ENCODE measurements around the gene ARID1B.

The ARID1B gene

GRCh38 chr6:156876302-156876701 is 99.1 kb downstream of the ARID1B start:
- Histone ChIP-seq H3K36me3 (no peaks in the 10 kb centered on the region; the same call in 1 of the 2 replicates), H3K27me3 (no peaks in the 10 kb centered on the region), H3K4me3 (ENCODE audit: low read depth, low read length) (no peak overlapping the region), H3K9me3 (no peaks in the 10 kb centered on the region), H3K4me1 (peaks cover 3% of the 10 kb centered on the region; the same call in 1 of the 2 replicates)
- DNase-seq, result no peak
- TF ChIP-seq, protein P1, sequence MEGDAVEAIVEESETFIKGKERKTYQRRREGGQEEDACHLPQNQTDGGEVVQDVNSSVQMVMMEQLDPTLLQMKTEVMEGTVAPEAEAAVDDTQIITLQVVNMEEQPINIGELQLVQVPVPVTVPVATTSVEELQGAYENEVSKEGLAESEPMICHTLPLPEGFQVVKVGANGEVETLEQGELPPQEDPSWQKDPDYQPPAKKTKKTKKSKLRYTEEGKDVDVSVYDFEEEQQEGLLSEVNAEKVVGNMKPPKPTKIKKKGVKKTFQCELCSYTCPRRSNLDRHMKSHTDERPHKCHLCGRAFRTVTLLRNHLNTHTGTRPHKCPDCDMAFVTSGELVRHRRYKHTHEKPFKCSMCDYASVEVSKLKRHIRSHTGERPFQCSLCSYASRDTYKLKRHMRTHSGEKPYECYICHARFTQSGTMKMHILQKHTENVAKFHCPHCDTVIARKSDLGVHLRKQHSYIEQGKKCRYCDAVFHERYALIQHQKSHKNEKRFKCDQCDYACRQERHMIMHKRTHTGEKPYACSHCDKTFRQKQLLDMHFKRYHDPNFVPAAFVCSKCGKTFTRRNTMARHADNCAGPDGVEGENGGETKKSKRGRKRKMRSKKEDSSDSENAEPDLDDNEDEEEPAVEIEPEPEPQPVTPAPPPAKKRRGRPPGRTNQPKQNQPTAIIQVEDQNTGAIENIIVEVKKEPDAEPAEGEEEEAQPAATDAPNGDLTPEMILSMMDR (IDR thresholded peaks at IDR 0.05; ENCODE audit: low read depth, low read length), result peak; percentile 47

DNA sequence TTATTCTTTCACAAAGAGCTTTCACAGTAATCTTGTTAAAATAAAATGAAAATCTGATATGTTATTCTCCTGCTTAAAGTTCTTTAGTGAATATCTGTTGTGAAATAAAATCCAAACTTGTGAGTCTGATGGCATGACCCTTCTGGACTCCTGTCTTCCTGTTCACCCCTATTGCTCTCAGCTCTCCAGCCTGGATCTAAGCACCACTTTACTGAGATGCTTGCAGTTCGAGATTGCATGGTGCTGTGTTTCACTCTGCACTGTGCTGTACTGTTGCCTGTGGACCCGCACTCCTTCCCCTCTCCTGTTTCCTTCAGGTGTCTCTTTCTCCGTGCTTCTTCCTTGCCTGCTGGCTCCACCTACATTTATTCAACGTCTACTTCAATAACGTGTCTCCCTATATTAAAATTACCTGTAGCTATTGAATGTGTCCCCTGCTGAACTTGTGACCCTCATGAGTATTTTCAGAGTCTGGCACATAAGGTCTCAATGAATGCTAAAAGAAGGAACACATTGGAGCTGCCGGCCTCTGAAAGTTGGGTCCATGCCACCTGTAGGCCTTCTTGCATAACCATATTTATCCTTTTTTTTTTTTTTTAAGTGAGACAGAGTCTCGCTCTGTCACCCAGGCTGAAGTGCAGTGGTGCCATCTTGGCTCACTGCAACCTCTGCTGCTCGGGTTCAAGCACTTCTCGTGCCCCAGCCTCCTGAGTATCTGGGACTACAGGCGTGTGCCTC is 100.1 kb downstream of the ARID1B start:
- no peak overlapping the region for H3K4me3 ChIP-seq (ENCODE audit: low read depth, low read length)
- TF ChIP-seq, protein P1 (IDR thresholded peaks at IDR 0.05; ENCODE audit: low read depth, low read length), result no peak
- H3K36me3 ChIP-seq, result no peaks in the 10 kb centered on the region; the same call in 1 of the 2 replicates
- peaks cover 3% of the 10 kb centered on the region; the same call in 1 of the 2 replicates for H3K4me1 ChIP-seq
- no peaks in the 10 kb centered on the region for H3K27me3 ChIP-seq
- no peaks in the 10 kb centered on the region for H3K9me3 ChIP-seq
- DNase-seq, result no peak

- DNase-seq, result no peak
- Histone ChIP-seq H3K9me3 (no peaks in the 10 kb centered on the region), H3K4me3 (ENCODE audit: low read depth, low read length) (no peak overlapping the region), H3K27me3 (no peaks in the 10 kb centered on the region), H3K36me3 (no peaks in the 10 kb centered on the region), H3K4me1 (no peaks in the 10 kb centered on the region)
- TF ChIP-seq, protein P1 (IDR thresholded peaks at IDR 0.05; ENCODE audit: low read depth, low read length), result no peak
Observed at GRCh38 chr6:156878681-156879080, 101.5 kb downstream of the ARID1B start.

DNA sequence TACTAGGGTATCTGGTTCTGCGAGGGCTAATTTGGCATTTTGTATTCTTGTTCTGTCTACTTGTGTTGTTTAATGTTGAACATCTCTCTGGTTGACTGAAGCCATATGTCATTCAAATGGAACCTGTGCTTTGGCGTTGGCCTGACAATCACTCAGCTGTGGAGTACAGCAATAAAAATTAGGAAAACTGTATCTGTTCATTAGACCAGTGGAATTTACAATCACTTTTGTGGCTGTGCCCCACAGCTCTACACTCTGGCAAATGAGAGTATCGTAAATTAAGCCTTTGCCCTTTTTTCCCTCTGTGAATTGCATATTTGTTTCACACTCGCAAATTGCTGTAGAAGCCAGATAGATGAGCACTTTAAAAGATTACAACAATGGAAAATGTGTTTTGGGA is 102.0 kb downstream of the ARID1B start:
- no peaks in the 10 kb centered on the region for H3K9me3 ChIP-seq
- H3K27me3 ChIP-seq, result no peaks in the 10 kb centered on the region
- H3K4me3 ChIP-seq (ENCODE audit: low read depth, low read length), result no peak overlapping the region
- no peak for DNase-seq
- H3K4me1 ChIP-seq, result no peaks in the 10 kb centered on the region
- no peaks in the 10 kb centered on the region for H3K36me3 ChIP-seq
- TF ChIP-seq, protein P1 (IDR thresholded peaks at IDR 0.05; ENCODE audit: low read depth, low read length), result no peak

- no peaks in the 10 kb centered on the region for H3K36me3 ChIP-seq
- H3K4me3 ChIP-seq (ENCODE audit: low read depth, low read length), result no peak overlapping the region
- no peaks in the 10 kb centered on the region for H3K9me3 ChIP-seq
- H3K4me1 ChIP-seq, result no peaks in the 10 kb centered on the region
- DNase-seq, result no peak
- H3K27me3 ChIP-seq, result no peaks in the 10 kb centered on the region
- TF ChIP-seq, protein P1 (IDR thresholded peaks at IDR 0.05; ENCODE audit: low read depth, low read length), result no peak
Observed at GRCh38 chr6:156879591-156879990, 102.4 kb downstream of the ARID1B start.

- TF ChIP-seq, protein P1 (IDR thresholded peaks at IDR 0.05; ENCODE audit: low read depth, low read length), result no peak
- DNase-seq, result no peak
- Histone ChIP-seq H3K27me3 (no peaks in the 10 kb centered on the region), H3K4me3 (ENCODE audit: low read depth, low read length) (no peak overlapping the region), H3K9me3 (no peaks in the 10 kb centered on the region), H3K4me1 (peaks cover 3% of the 10 kb centered on the region; the same call in 1 of the 2 replicates), H3K36me3 (no peaks in the 10 kb centered on the region)
Observed at GRCh38 chr6:156880913-156881312, 103.7 kb downstream of the ARID1B start.
